ENCODE data around the gene FMN1. TPM values are rescaled to one million over a fixed set of nuclear protein-coding genes. Genes with fewer than 3 reads are reported as not detected.

The FMN1 gene
- total RNA-seq, 1 donor from 2014 or later, result 20.1 TPM

GRCh38 chr15:32942401-32942841 lies 252.1 kb downstream of the FMN1 start:
- no peaks in the 10 kb centered on the region for H3K27me3 ChIP-seq
- no peaks in the 10 kb centered on the region for H3K9me3 ChIP-seq
- no peak for DNase-seq (ENCODE audit: extremely low spot score in 2 of 2)
- H3K27ac ChIP-seq, result no peak overlapping the region
- no peaks in the 10 kb centered on the region for H3K4me1 ChIP-seq
- no peak for TF ChIP-seq POLR2A (IDR thresholded peaks at IDR 0.05)
- H3K36me3 ChIP-seq, result no peaks in the 10 kb centered on the region
- intact Hi-C loops (cut with DNase I), result loop anchor here (5.0 kb wide), 1 partner anchor 1045 kb away; no protein-coding TSS in a partner anchor
- no peak overlapping the region for H3K4me3 ChIP-seq

- no peak for TF ChIP-seq POLR2A (IDR thresholded peaks at IDR 0.05)
- no peak for TF ChIP-seq POLR2AphosphoS5 (IDR thresholded peaks at IDR 0.05; ENCODE audit: insufficient read depth in 1 of 2, low read depth in 1 of 2)
- no peak for TF ChIP-seq CTCF (IDR thresholded peaks at IDR 0.05)
- intact Hi-C loops (cut with DNase I), result loop anchor here (5.0 kb wide), 1 partner anchor 1045 kb away; no protein-coding TSS in a partner anchor
- H3K27me3 ChIP-seq, result no peaks in the 10 kb centered on the region
- H3K27ac ChIP-seq, result no peak overlapping the region
- no peak for DNase-seq (ENCODE audit: extremely low spot score in 2 of 2)
- H3K4me3 ChIP-seq, result no peak overlapping the region
- H3K9me3 ChIP-seq, result no peaks in the 10 kb centered on the region
- H3K4me1 ChIP-seq, result no peaks in the 10 kb centered on the region
- no peaks in the 10 kb centered on the region for H3K36me3 ChIP-seq
Measured at GRCh38 chr15:32941823-32942222, 252.7 kb downstream of the FMN1 start.

GRCh38 chr15:32936976-32937375 lies 257.5 kb downstream of the FMN1 start:
- DNase-seq (ENCODE audit: extremely low spot score in 2 of 2), result no peak
- Histone ChIP-seq H3K9me3 (no peaks in the 10 kb centered on the region), H3K36me3 (no peaks in the 10 kb centered on the region), H3K4me1 (no peaks in the 10 kb centered on the region), H3K27ac (no peak overlapping the region), H3K27me3 (no peaks in the 10 kb centered on the region), H3K4me3 (no peak overlapping the region)
- intact Hi-C loops (cut with DNase I), result no loop called here
- TF ChIP-seq POLR2A (IDR thresholded peaks at IDR 0.05), result no peak
- no peak for TF ChIP-seq POLR2AphosphoS5 (IDR thresholded peaks at IDR 0.05; ENCODE audit: insufficient read depth in 1 of 2, low read depth in 1 of 2)
- TF ChIP-seq CTCF (IDR thresholded peaks at IDR 0.05), result no peak

GRCh38 chr15:32936283-32936918 lies 258.1 kb downstream of the FMN1 start:
- no peak for DNase-seq (ENCODE audit: extremely low spot score in 2 of 2)
- Histone ChIP-seq H3K36me3 (no peaks in the 10 kb centered on the region), H3K27me3 (no peaks in the 10 kb centered on the region), H3K4me1 (no peaks in the 10 kb centered on the region), H3K27ac (no peak overlapping the region), H3K4me3 (no peak overlapping the region), H3K9me3 (no peaks in the 10 kb centered on the region)
- peak in 1 of 3 experiments; percentile 39 for TF ChIP-seq CTCF (IDR thresholded peaks at IDR 0.05)
- no peak for TF ChIP-seq POLR2AphosphoS5 (IDR thresholded peaks at IDR 0.05; ENCODE audit: insufficient read depth in 1 of 2, low read depth in 1 of 2)
- intact Hi-C loops (cut with DNase I), result no loop called here

- H3K4me1 ChIP-seq, result no peaks in the 10 kb centered on the region
- intact Hi-C loops (cut with DNase I), result no loop called here
- TF ChIP-seq CTCF (IDR thresholded peaks at IDR 0.05) (no peak), POLR2A (IDR thresholded peaks at IDR 0.05) (no peak), POLR2AphosphoS5 (IDR thresholded peaks at IDR 0.05; ENCODE audit: insufficient read depth in 1 of 2, low read depth in 1 of 2) (no peak)
- DNase-seq (ENCODE audit: extremely low spot score in 2 of 2), result no peak
- no peaks in the 10 kb centered on the region for H3K27me3 ChIP-seq
- no peak overlapping the region for H3K27ac ChIP-seq
- no peaks in the 10 kb centered on the region for H3K36me3 ChIP-seq
- H3K4me3 ChIP-seq, result no peak overlapping the region
- no peaks in the 10 kb centered on the region for H3K9me3 ChIP-seq
Measured at GRCh38 chr15:32935139-32935538, 259.4 kb downstream of the FMN1 start.

All from vagina (tissue), 2 donors.